Placental pericyte (primary cell): ENCODE measurements around the gene RBM20. TPM values are rescaled to one million over a fixed set of nuclear protein-coding genes. Genes with fewer than 3 reads are reported as not detected.

ENCODE experiments used
- small RNA-seq: library from RNA; depleted of rRNA; stranded (forward); fragments of <200 nt; gene quantifications from one replicate; pipeline ENCODE3, GENCODE V24; 2012; ENCODE audit warnings: low replicate concordance
- total RNA-seq: library from RNA; depleted of rRNA; stranded (reverse); fragments of >200 nt; gene quantifications from 2 replicates; pipeline ENCODE4 v1.2.3, GENCODE V29; 2012

The RBM20 gene
- total RNA-seq, result under 0.01 and 0.14 TPM in 2 replicates

DNA sequence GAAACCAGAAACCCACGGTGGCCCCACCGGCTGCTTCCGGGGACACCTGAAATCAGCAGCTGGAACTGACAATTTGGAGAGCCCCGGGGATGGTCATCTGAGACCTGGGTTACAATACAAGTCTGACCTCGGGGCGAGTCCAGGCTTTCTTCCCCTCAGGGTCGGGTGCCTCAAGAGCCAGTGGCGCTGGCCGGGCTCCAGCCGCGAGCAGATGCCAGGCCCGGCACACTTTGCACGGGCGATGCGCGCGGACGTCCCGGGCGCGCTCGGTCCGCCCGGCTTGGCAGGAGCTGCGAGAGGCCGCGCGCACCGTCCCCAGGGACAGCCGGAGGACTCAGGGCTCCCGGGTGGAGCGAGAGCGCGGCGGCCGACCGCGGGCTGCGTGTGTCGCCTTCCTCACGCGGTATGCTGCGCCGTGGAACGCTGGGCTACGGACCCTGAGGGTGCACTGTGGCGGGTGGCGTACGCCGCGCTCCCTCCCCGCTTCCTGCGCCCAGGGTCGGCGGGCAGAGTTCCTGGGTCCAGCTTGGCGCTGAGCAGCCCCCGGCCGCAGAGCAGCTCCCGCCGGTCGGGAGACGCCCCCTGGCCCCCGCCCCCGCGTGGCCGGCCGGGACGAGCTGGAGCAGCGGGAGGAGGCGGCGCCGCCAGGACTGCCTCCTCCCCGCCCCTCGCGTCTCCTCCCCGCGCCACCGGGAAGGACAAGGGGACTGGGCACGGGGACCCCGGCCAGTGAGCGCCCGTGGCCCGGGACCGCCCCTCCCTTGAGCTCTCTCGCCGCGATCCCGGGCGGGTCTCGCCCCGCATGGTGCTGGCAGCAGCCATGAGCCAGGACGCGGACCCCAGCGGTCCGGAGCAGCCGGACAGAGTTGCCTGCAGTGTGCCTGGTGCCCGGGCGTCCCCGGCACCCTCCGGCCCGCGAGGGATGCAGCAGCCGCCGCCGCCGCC lies at the start of gene RBM20:
TSS of gene RBM20 (plus strand) at position 684 of the 945 bp plus-strand sequence. CDS start at position 803, 119 bp downstream.

DNA sequence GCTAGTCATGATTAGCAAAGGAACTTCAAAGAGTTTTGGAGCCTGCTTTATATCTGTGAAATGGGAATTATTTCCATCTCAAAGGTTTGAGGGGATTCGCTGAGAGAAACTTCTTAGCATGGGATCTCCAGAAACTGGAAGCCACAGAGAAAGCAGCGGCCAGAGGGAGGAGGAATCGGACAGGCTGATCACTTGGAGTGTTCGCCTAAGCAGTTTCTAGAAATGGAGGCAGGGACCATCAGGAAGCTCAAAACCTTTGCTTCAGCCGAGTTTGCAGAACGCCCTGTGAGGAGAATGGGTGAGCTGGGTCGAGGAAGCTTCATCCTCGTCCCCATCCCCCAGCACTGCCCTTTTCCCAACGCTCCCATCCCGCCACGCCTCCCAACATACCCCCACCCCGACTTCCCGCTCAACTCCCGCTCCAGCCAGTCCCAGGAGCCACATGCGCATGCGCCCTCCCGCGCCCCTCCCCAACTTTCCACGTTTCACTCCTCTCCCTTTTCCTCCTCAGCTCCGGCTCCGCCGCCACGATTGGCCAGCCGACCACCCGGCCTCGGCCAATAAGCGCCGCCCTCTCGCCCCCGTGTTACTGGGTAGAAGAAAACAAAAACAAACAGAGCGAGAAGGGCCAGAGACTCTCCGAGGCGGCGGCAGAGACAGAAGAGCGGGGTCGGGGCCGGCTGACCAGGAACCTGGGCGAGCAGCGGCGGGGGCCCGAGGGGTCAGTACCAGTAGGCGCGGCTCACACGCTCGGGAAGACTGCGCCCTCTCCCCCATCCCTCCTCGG lies 227.4 kb downstream of the RBM20 start, which contains the start of gene PDCD4:
TSS of gene PDCD4 (plus strand) at position 631 of the 787 bp plus-strand sequence. CDS start 4,100 bp downstream, outside the sequence.

Small RNA genes within 50 kb of the gene (small RNA-seq; reads per million reads assigned to genes)
- gene RF00019 (not detected), gene RN7SKP288 (not detected), gene RNA5SP327 (not detected)

Other genes with a start within 250 kb of the RBM20 start
- gene DUSP5, start 146.4 kb upstream of the RBM20 start, total RNA-seq, result 6.3 and 37.4 TPM in 2 replicates
- 17.5 and 21.3 TPM in 2 replicates for gene SMC3, start 76.6 kb upstream of the RBM20 start, total RNA-seq
- 13.3 and 44.4 TPM in 2 replicates for gene PDCD4, start 227.6 kb downstream of the RBM20 start, total RNA-seq